ENCODE data around the gene SVBP.
"Not testable (repeated sequence)": the region's sequence is repeated elsewhere in the genome, so short reads cannot be mapped to it uniquely, and the experiment has no call there.

The SVBP gene

DNA sequence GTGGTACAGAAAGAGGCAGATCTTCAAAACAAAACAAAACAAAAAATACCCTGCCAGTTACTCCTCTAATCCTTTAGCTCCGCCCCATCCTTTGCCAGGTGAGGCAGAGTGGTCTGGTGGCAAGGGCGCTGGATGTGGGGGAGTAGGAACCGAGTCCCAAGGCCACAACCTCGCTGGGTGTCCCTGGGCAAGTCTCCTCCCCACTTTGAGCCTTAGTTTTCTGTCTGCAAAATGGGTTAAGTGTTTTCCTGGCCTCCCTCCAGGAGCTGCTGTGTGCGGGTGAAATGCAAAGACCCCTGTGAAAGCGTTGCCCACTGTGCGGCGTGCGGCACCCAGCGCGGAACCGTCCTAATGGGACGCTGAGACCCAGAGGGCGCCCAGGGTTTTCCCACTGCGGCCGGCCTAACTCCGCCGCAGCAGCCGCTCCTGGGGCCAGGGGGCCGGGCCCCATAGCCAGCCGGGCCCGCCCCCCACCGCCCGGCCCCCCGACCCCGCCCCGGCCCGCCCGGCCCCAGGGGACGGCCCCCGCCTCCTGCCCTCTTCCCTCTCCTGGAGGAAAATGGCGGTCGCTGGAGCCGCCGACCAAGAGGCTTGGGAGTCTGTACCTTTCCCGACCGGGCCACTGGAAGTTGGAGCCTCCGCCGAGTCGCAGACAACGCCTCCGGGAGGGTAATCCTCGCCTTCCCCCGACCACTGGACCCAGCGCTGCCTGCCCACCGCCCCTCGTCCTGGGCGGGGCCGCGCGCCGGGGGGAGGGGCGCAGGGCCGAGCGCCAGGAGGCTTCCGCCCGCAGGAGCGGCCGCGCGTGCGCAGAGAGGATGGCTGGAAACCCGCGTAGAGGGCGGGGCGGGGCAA is at the start of gene SVBP, which contains the start of gene ERMAP:
Gene SVBP (minus strand): TSS at position 813 of the 855 bp plus-strand sequence. CDS start 853 bp downstream, outside the sequence.
Gene ERMAP (plus strand): TSS at position 538 of the 855 bp plus-strand sequence. CDS start 13,327 bp downstream, outside the sequence.
- DNase-seq, result peak; percentile 94

GRCh38 chr1:42866549-42866948 is 49.4 kb upstream of the SVBP start:
- DNase-seq, result no peak

GRCh38 chr1:42861014-42861399 is 43.8 kb upstream of the SVBP start:
- no peak for DNase-seq

- no peak for DNase-seq
Measured at GRCh38 chr1:42860339-42861013, 43.3 kb upstream of the SVBP start.

- not testable (repeated sequence) for DNase-seq
Measured at GRCh38 chr1:42859366-42859765, 42.2 kb upstream of the SVBP start.

DNA sequence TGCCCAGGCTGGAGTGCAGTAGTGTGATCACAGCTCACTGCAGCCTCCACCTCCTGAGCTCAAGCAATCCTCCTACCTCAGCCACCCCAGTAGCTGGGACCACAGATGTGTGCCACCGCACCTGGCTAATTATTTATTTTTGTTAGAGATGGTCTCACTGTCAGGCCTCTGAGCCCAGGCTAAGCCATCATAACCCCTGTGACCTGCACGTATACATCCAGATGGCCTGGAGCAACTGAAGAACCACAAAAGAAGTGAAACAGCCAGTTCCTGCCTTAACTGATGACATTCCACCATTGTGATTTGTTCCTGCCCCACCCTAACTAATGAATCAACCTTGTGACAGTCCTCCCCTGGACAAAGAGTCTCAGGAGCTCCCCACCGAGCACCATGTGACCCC is 39.4 kb upstream of the SVBP start:
- DNase-seq, result not testable (repeated sequence)

DNA sequence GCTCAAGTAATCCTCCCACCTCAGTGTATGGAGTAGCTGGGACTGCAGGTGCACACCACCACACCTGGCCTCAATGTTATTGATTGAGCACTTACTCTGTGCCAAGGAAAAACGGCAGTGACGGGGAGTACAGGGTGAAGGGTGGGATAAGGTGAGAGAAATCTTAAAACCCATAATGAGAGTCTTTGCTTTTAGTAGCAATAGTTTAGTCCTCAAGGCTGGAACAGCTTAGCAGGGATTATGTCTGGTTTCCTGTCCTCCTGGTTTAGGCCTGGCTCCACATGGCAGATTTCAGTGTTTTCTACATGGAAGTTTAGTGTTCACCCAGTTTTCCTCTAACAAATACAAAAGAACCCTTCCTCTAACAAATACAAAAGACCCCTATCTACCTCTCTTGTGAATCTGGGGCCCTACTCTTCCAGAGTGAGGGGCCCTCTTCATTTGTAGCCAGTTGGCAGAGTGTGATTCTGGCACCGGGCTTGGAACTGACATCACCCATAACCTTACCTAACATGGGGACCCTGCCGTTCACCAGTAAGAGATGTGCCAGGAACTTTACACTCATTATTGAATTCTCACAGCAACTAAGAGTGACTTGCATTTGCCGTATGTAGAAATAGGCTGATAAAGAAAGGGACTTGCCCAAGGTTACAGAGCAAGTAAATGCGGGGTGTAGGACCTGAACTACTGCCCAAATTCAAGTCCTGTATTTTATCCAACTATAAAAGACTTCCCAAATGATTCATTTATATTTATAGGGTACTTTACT is 36.1 kb upstream of the SVBP start:
- no peak for DNase-seq

GRCh38 chr1:42852608-42852980 is 35.4 kb upstream of the SVBP start:
- DNase-seq, result no peak

GRCh38 chr1:42851960-42852607 is 34.9 kb upstream of the SVBP start:
- DNase-seq, result no peak

GRCh38 chr1:42851420-42851819 is 34.2 kb upstream of the SVBP start:
- no peak for DNase-seq

GRCh38 chr1:42849944-42850343 is 32.7 kb upstream of the SVBP start:
- DNase-seq, result no peak

DNA sequence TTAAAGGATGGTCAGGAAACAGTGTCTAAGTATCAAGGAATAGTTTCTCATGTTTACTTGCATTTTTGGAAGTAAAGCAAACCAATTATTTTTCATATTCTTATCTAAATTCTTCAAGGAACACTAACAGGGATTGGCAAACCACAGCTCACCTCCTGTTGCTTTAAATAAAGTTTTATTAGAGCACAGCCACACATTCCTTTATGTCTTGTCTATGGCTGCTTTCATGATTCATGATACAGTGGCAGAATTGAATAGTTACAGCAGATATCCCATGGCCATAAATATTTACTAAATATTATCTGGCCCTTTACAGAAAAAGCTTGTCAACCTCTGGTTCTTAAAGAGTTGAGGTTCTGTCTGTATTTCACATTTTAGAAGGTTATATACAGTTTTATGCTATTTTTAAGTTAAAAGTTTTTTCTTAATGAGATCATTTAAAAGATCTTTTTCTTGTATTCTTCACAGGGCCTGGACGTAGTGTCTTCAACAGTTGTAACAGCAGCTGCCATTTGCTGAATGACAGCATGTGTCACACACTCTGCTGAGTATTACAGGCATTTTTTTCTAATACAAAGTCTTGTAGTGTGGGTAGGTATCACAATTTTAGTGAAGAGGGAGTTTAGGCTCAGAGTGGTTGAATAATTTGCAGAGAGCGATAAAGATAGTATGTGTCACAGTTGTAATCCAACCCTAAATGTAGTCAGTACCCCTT is 31.8 kb upstream of the SVBP start:
- DNase-seq, result no peak

- no peak for DNase-seq
Measured at GRCh38 chr1:42847721-42848460, 30.7 kb upstream of the SVBP start.

DNA sequence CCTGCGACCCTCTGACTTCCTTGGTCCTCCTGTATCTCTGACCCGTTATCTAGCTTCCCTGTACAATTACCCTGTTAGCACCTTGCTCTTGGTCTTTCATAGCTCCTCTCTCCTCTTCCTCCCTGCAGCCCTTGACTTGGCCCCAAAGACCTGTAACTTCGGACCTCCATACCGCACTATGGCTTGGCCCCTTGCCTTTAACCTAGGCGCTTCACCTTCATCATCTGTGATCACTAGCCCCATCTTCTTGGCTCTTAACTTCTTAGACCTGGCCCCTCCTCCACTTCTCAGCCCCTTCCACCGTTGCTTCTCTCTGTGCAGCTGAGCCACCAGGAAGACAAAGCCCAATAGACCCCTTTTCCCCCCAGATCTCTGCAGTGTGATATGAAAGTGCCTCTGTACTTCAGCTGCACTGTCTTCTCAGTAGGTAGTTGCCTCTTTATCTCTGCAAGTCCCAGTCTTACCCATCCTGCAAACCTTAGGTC is 30.0 kb upstream of the SVBP start:
- no peak for DNase-seq

GRCh38 chr1:42846257-42847110 is 29.3 kb upstream of the SVBP start, which contains the start of gene ZNF691:
Gene ZNF691, plus strand, starts transcription at chr1:42846613. Its CDS starts 3,046 bp downstream, at chr1:42849659.
- peak; percentile 98 for DNase-seq

GRCh38 chr1:42845866-42846256 is 28.7 kb upstream of the SVBP start:
- DNase-seq, result no peak

- DNase-seq, result no peak
Measured at GRCh38 chr1:42845193-42845592, 28.0 kb upstream of the SVBP start.

- DNase-seq, result no peak
Measured at GRCh38 chr1:42844592-42845140, 27.5 kb upstream of the SVBP start.

DNA sequence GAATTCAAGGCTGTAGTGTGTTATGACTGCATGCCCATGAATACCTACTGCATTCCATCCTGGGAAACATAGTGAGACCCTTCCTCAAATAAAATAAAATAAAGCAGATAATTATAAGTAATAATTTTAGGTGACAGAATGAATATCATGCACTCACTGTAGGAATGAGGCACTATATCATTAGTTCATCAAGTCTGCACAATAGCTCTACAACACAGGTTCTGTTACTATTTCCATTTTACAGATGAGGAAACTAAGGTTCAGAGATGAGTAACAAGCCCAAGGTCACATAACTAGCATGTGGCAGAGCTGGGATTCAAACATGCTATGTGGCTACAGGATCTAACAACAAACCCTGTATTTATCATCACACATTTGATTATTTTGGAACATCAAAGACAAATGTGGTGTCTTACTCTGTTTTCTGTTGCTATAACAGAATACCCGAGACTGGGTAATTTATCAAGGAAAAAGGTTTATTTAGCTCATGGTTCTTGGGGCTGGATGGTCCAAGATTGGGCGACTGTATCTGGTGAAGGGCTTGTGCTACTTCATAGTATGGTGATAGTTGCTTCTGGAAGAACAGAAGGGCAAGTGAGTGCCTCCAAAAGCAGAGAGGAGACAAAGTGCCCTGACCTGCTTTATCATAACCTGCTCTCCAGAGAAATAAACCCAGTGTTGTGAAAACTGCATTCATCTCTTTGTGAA is 24.4 kb upstream of the SVBP start:
- DNase-seq, result no peak

Measured in OCI-M1 (cell line).